Measurements from ENCODE around the gene DPH2. TPM values are rescaled to one million over a fixed set of nuclear protein-coding genes. Genes with fewer than 3 reads are reported as not detected.

The DPH2 gene
- total RNA-seq, 2 experiments from 2014 or later: 10.3 to 12.0 TPM

DNA sequence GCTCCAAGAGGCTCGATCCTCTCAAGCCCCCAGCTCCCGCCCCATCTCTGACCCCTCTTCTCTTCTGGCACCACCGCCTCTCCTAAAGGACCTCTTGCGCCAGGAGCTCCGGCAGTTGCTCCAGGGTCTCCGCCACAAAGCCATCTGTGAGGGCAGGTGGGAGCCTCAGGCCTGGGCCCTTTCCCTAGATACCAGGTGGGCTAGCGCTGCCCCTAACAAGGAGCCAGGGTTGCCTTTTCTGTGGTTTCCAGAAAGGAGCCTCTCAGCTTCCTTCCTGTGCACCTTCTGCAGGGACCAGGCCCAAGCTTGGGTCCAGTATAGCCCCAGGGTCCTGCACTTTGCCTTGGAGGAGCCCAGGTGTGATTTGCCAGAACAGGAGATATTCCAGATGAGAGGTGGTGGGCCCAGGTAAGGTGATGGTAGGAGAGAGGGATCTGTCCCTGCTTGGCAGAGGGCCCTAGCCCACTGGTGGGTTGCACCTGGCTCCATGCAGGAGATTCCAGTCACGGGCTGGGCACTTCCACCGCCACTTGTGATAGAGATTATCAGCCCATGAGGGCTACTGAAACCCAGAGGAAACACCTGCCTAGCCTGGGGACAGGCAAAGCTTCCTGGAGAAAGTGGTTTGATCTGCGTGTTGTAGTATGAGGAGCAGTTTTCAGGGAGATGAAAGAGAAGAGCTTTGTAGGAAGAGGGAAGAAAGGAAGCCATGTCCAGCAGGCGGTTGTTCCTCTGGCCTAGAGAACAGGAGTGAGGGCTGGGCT, 22.6 kb downstream of the DPH2 start:
- intact Hi-C loops (cut with DNase I, micrococcal nuclease): loop anchor here in 1 of 2 experiments (5.0 kb wide), 1 partner anchor 40 kb away; the partner anchor contains the start of gene SLC6A9

GRCh38 chr1:43993206-43993914, 23.6 kb downstream of the DPH2 start:
- Histone ChIP-seq H3K27ac (ENCODE audit: low read depth in 1 of 2, low read length in 2 of 2) (no peak overlapping the region), H3K4me1 (ENCODE audit: insufficient read depth, low read length) (peaks cover 19% of the 10 kb centered on the region), H3K36me3 (ENCODE audit: insufficient read depth, low read length) (no peaks in the 10 kb centered on the region), H3K27me3 (ENCODE audit: control insufficient read depth in 1 of 2, insufficient read depth in 2 of 2, low read length in 2 of 2) (no peaks in the 10 kb centered on the region), H3K4me3 (ENCODE audit: low read length) (no peak overlapping the region), H3K9me3 (ENCODE audit: control insufficient read depth in 1 of 2, insufficient read depth in 1 of 2, low read length in 2 of 2) (no peaks in the 10 kb centered on the region)
- H3K36me3 Mint-ChIP-seq (ENCODE audit: low read depth): no peaks in the 10 kb centered on the region
- CTCF ChIA-PET: interaction anchor here (1.3 kb wide), 1 partner anchor 43 kb away, joined by 5 read pairs; no protein-coding TSS in a partner anchor
- DNase-seq (no peak), ATAC-seq (ENCODE audit: poor library complexity) (no peak)
- H3K9me3 Mint-ChIP-seq: no peaks in the 10 kb centered on the region
- peaks cover 16% of the 10 kb centered on the region for H3K4me1 Mint-ChIP-seq (ENCODE audit: low read depth)
- intact Hi-C loops (cut with DNase I, micrococcal nuclease): loop anchor here in 1 of 2 experiments (5.0 kb wide), 1 partner anchor 39 kb away; the partner anchor contains the start of gene SLC6A9
- H3K4me3 Mint-ChIP-seq: peak overlapping the region; percentile 20
- H3K27ac Mint-ChIP-seq: no peak overlapping the region
- TF ChIP-seq CTCF (IDR thresholded peaks at IDR 0.05): no peak
- POLR2A ChIA-PET: no interaction called here
- no peaks in the 10 kb centered on the region for H3K27me3 Mint-ChIP-seq

More for the DNA sequence above, 22.6 kb downstream of the DPH2 start:
- ATAC-seq (ENCODE audit: poor library complexity): no peak
- ChIA-PET POLR2A (interaction anchor here (0.6 to 0.9 kb wide), 3 partner anchors 17 to 1364 kb away, joined by 3 to 4 read pairs (median 4); partner anchors contain the start of gene ATP6V0B), CTCF (interaction anchor here (1.3 to 2.9 kb wide), 3 partner anchors 17 to 58 kb away, joined by 4 to 10 read pairs (median 5); partner anchors contain the start of gene ATP6V0B)
- Histone ChIP-seq H3K4me1 (ENCODE audit: insufficient read depth, low read length) (peaks cover 19% of the 10 kb centered on the region), H3K27ac (ENCODE audit: low read depth in 1 of 2, low read length in 2 of 2) (no peak overlapping the region), H3K9me3 (ENCODE audit: control insufficient read depth in 1 of 2, insufficient read depth in 1 of 2, low read length in 2 of 2) (no peaks in the 10 kb centered on the region), H3K27me3 (ENCODE audit: control insufficient read depth in 1 of 2, insufficient read depth in 2 of 2, low read length in 2 of 2) (no peaks in the 10 kb centered on the region), H3K4me3 (ENCODE audit: low read length) (peak overlapping the region; percentile 78), H3K36me3 (ENCODE audit: insufficient read depth, low read length) (no peaks in the 10 kb centered on the region)
- Mint-ChIP-seq H3K4me1 (ENCODE audit: low read depth) (peaks cover 16% of the 10 kb centered on the region), H3K27me3 (no peaks in the 10 kb centered on the region), H3K27ac (no peak overlapping the region), H3K36me3 (ENCODE audit: low read depth) (no peaks in the 10 kb centered on the region), H3K9me3 (no peaks in the 10 kb centered on the region), H3K4me3 (peak overlapping the region; percentile 95)
- no peak for DNase-seq
- no peak for TF ChIP-seq CTCF (IDR thresholded peaks at IDR 0.05)

GRCh38 chr1:43994071-43994470, 24.3 kb downstream of the DPH2 start:
- Mint-ChIP-seq H3K27me3 (no peaks in the 10 kb centered on the region), H3K27ac (no peak overlapping the region), H3K9me3 (no peaks in the 10 kb centered on the region), H3K36me3 (ENCODE audit: low read depth) (no peaks in the 10 kb centered on the region), H3K4me3 (no peak overlapping the region), H3K4me1 (ENCODE audit: low read depth) (peaks cover 16% of the 10 kb centered on the region)
- TF ChIP-seq CTCF (IDR thresholded peaks at IDR 0.05): no peak
- DNase-seq (no peak), ATAC-seq (ENCODE audit: poor library complexity) (no peak)
- Histone ChIP-seq H3K27ac (ENCODE audit: low read depth in 1 of 2, low read length in 2 of 2) (no peak overlapping the region), H3K36me3 (ENCODE audit: insufficient read depth, low read length) (no peaks in the 10 kb centered on the region), H3K27me3 (ENCODE audit: control insufficient read depth in 1 of 2, insufficient read depth in 2 of 2, low read length in 2 of 2) (no peaks in the 10 kb centered on the region), H3K9me3 (ENCODE audit: control insufficient read depth in 1 of 2, insufficient read depth in 1 of 2, low read length in 2 of 2) (no peaks in the 10 kb centered on the region), H3K4me3 (ENCODE audit: low read length) (no peak overlapping the region), H3K4me1 (ENCODE audit: insufficient read depth, low read length) (peaks cover 19% of the 10 kb centered on the region)
- ChIA-PET CTCF (no interaction called here), POLR2A (no interaction called here)
- intact Hi-C loops (cut with DNase I, micrococcal nuclease): loop anchor here in 1 of 2 experiments (5.0 kb wide), 1 partner anchor 38 kb away; the partner anchor contains the start of gene SLC6A9

Data from CD4-positive, alpha-beta T cell (primary cell).